DMS53 (cell line): ENCODE data around the gene ZNF443.
"Not testable (repeated sequence)": the region's sequence is repeated elsewhere in the genome, so short reads cannot be mapped to it uniquely, and the experiment has no call there.

Experiments used
- DNase-seq: peaks from one replicate; lab custom pipeline; 2025; lab: John Stamatoyannopoulos, UW

The ZNF443 gene

DNA sequence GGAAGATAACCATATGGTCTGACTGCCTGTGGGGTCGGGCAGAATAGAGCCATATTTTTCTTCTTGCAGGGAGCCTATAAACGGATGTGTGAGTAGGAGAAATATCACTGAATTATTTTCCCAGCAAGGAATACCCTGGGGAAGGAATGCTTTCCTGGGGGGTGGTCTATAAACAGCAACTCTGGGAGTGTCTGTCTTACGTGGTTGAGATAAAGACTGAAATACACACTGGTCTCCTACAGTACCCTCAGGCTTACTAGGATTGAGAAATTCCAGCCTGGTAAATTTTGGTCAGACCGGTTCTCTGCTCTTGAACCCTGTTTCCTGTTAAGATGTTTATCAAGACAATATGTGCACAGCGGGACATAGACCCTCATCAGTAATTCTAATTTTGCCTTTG, 23.5 kb downstream of the ZNF443 start:
- not testable (repeated sequence) for DNase-seq

DNA sequence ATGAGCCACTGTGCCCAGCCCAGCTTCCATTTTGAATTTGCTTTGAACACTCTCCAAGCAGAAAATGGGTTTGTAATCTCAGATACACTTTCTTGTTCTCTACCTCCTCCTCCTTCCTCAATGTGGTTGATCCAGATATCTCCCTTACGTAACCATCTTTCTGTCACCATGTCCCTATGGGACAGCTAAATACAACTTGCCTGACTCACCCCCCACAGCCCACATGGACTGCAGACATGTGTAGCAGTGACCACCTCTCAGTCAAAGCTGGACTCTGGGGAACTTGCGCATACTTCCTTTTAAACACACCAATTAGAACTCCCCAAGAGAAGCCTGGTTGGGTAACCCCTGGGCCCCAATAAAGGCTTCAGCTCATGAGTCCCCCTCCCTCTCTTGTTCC, 28.9 kb downstream of the ZNF443 start:
- DNase-seq: no peak

DNA sequence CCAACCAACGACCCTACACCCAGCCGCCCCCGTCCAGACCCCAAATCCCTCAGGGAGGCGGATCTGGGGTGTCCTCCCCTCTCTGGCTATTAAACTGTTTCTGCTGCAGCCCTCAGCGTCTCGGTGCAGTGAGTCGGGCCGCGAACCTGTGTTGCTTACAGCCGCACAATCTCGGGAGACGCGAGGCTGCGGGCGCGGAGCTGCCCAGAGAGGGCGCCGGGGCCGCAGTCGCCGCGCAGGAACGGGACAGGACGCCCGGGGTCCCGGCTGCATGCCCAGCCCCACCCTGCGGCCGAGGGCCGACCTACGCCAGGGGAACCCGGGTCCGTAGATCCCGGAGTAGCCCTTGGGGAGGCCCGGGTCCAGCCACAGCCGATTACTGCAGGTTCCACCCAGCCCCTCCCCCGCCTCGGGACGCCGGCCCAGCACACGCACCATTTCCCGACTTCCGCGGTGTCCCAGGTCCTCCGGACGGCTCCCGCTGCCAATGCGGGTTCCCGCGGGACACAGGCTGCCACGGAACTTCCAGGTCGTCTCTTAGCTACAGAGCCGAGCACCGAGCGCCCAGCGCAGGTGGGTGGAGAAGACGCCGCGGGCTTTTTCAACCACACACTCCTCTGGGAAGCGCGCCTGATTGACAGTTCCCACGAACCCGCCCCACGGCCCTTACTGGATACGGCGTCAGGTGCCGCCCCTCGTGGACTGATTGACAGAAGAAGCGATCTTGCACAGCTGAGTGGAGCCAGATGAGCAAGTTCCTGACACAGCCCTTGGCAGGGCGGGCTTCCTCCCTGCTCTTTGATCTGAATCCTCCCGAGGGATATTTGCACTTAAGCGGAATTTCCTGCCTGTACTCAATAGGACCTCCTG, 40.0 kb downstream of the ZNF443 start, which contains the start of gene ZNF799:
TSS of gene ZNF799 (minus strand) at position 639 of the 870 bp plus-strand sequence. CDS start at position 438, 201 bp downstream.
- DNase-seq: peak; percentile 99

DNA sequence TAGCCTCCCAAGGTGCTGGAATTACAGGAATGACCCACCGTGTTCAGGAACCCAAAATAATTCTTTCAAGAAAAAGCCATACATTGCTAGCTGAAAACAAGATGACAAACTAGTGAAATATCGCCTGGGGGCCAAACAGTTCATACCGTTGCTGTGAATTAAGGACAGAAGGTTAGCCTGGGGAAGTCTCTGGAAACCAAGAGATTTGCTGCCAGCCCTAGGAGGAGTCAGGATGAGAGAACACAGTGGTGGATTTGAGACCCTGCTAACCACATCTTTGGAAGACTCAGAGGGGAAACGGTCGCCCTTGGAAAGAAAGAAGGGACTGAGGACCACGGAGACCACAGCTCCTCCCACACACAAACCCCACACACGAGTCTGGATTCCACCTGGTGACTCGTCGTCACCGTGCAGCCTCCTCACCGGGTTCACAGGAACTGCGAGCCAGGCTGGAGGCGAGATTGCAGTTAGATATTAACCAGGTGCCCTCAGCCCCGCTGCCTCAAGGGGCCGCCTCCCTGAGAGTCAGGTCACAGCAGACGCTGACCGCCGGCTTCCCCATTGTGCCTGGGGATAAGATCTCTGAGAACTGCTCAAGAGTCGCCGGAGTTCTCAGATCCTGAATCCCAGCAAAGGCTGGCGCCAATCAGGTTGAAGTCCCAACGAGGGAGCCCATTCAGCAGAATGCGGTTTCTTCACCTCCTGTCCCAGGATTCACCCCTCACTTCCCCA, 40.8 kb downstream of the ZNF443 start:
- DNase-seq: peak; percentile 55

DNA sequence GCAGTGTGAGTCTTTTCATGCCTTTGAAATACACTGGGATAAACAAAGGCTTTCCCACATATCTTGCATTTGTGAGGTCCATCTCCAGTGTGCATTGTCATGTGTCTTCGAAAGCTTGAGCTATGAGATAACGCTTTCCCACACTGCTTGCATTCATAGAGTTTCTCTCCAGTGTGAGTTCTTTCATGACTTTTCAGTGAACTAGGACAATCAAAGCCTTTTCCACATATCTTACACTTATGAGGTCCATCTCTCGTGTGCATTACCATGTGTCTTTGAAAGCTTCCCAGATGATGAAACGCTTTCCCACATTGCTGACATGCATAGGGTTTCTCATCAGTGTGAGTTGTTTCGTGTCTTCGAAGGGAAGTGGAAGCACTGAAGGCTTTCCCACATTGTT, 49.7 kb downstream of the ZNF443 start:
- DNase-seq: not testable (repeated sequence)

DNA sequence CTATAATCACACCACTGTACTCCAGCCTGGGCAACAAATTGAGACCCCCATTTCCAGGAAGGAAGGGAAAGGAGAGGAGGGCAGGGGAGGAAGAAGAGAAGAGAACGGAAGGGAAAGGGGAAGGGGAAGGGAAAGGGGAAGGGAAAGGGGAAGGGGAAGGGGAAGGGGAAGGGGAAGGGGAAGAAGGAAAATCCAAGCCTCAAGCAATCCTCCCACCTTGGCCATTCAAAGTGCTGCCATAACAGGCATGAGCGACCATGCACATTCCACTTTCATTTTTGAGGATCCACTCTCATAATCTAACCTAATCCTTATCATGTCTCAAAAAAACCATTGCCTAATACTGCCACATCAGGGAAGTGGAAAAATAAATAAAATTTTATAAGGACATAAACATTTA, 54.5 kb downstream of the ZNF443 start:
- DNase-seq: not testable (repeated sequence)

DNA sequence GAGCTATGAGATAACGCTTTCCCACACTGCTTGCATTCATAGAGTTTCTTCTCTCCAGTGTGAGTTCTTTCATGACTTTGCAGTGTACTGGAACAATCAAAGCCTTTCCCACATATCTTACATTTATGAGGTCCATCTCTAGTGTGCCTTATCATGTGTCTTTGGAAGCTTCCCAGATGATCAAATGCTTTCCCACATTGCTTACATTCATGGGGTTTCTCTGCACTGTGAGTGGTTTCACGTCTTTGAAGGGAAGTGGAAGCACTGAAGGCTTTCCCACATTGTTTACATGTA, 60.4 kb downstream of the ZNF443 start:
- no peak for DNase-seq

DNA sequence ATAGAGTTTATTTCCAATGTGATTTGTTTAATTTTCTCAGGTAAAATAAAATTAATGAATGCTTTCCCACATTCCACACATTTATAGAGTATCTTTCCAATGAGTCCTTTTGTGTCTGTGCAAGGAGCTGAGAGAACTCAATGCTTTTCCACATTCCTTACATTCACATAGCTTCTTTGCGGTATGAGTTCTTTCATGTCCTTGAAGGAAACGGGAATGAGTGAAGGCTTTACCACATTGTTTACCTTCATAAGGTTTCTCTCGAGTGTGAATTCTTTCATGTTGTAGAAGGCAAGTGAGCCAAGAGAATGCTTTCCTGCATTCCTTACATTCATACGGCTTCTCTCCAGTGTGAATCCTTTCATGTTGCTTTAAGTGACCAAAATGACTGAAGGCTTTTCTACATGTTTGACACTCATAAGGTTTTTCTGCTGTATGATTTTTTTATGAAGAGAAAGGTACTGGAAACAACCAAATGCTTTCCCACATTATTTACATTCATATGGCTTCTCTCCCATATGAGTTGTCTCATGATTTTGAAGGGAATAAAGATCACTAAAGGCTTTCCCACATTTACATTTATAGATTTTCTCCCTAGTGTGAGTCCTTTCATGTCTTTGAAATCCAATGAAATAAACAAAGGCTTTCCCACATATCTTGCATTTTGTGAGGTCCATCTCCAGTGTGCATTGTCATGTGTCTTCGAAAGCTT, 60.9 kb downstream of the ZNF443 start:
- DNase-seq: no peak
